Measurements from ENCODE around the gene LCN12.

LCN12 gene

DNA sequence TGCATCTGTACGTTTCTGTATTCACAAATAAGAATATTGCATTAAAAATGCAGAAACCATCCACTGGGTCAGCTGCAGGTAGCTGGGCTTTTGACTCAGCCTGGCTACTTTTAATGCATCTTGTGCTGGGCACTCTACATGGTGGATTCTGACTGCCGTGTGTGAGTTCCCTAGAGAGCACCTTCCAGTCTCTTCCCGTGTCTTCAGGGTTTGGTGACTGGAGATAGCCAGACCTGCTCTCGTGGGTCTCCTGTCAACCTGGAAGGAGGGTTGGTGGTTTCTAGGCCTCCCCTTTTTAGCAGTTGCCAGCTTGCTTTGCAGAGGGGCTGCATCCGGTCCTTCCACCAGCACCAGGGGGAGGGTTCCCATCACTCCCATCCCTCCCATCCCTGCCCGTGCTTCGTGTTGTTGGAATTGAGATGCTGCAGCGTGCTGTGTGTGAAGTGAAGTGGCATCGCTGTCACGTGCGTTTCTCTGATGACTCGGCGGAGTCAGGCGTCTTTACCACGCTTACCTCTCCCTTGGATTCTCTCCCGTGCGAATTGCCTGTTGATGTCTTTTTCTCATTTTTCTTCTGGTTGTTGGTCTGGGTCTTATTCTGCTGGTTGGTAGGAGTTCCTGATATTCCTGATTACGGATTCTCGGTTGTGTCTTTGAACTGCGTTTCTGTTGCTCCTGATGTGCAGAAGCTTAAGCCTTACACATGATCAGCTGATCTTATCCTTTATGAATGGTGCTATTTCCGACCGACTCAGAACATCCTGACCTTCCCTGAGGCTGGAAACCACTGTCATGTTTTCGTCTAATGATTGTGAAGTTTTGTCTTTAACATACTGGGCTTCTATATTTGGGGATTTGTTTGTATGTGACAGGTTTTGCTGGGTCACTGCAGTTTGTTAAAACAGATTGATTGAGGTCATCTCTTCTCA is 24.5 kb upstream of the LCN12 start:
- no peak for DNase-seq

DNA sequence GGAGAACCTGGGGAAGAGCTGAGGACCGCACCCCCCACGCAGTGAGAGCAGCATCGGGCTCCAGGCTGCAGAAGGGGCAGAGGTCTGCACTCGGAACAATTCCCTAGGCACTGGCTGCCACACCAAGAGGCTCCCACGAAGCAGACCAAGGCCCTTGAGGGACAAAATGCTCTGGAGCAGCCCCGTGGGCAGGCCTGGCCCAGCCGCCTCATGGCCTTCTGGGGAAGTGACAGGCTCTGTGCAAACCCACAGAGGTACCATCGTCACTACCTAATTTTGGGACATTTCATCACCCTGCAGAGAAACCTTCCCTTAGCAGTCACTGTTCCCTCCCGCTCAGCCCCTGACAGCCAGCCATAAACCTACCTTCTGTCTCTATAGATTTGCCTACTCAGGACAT is 23.5 kb upstream of the LCN12 start:
- DNase-seq = no peak

DNA sequence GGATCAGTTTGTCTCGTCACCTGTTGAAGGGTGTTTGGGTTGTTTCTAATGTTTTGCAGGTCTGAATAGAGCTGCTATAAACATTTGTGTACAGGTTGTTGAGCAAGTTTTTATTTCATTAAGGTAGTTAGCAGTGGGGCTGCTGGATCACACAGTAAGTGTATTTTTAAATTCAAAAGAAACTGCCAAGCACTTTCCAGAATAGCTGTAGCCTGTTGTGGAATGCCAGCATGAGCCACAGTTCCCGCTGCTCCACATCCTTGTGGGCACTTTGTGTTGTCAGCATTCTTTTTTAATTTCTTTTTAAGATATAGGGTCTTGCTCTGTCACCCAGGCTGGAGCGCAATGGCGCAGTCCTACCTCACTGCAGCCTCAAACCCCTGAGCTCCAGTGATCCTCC is 22.1 kb upstream of the LCN12 start:
- DNase-seq = no peak

DNA sequence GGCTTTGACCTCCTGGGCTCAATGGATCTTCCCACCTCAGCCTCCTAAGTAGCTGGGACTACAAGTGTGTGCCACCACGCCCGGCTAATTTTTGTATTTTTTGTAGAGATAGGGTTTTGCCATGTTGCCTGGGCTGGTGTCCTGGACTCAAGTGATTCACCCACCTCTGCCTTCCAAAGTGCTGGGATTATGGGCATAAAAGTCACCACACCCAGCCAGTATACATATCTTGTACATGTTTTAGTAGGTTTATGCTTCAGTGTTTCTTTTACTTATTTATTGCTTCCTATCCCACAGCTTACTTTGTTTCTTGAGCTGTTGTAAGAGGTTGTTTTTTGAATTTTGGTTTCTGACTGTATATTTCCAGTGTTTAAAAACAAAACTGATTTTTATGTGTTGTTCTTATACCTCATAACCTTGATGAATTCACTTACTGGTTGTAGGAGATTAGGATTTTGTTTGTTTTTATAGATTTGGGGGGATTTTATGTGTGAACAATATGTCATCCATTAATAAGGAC is 20.4 kb upstream of the LCN12 start:
- no peak for DNase-seq

DNA sequence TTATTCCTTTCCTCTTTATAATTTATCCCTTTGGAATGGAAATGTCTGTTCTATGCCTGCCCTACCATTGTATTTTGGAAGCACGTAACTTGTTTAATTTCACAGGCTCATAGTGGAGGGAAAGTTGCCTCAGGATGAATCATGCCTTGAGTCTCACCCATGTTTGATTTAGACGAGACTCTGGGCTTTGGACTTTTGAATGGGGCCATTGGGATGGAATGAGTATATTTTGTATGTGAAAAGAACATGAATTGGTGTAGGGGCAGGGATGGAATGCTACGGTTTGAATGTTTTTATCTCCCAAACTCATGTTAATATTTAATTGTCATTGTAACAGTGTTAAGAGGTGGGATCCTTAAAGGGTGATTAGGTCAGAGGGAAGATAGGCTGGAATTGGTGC is 17.8 kb upstream of the LCN12 start:
- DNase-seq = no peak

DNA sequence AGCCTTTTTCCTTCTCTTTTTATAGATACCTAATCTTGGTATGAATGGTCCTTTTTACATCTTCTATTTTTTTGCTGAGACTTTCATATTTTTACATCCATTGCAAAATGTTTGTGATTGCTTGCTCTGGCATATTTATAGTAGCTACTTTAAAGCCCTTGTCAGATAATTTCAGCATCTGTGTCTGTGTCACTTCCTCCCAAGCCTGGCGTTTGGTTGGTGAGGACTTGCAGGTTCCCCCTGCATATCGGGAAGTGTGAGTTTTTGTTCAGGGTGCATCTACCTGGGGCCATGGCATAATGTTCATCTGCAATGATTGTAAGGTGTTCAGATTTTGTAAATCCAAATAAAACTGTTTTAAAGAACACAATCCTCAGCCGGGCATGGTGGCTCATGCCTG is 16.4 kb upstream of the LCN12 start:
- no peak for DNase-seq

DNA sequence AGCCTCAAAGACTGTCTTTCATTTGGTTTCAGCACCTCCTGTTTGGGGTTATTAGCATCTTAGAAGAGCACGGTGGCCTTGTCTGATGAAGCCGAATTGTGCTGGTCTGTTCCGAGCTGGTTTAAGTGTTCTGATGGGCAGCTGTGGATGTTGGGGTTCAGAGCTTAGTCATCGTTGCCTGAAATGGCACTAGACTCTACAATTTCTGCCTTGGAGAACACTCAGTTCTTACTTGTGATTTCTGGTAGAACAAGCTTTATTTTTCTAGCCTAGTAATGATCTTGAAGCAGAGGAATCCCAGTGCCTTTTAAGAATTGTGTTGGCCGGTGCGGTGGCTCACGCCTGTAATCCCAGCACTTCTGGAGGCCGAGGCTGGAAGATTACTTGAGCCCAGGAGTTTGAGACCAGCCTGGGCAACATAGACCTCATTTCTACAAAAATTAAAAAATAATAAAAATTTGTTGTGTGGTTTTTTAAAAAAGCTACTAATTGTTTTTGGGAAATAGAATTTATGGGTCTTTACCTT is 15.4 kb upstream of the LCN12 start:
- DNase-seq = no peak

DNA sequence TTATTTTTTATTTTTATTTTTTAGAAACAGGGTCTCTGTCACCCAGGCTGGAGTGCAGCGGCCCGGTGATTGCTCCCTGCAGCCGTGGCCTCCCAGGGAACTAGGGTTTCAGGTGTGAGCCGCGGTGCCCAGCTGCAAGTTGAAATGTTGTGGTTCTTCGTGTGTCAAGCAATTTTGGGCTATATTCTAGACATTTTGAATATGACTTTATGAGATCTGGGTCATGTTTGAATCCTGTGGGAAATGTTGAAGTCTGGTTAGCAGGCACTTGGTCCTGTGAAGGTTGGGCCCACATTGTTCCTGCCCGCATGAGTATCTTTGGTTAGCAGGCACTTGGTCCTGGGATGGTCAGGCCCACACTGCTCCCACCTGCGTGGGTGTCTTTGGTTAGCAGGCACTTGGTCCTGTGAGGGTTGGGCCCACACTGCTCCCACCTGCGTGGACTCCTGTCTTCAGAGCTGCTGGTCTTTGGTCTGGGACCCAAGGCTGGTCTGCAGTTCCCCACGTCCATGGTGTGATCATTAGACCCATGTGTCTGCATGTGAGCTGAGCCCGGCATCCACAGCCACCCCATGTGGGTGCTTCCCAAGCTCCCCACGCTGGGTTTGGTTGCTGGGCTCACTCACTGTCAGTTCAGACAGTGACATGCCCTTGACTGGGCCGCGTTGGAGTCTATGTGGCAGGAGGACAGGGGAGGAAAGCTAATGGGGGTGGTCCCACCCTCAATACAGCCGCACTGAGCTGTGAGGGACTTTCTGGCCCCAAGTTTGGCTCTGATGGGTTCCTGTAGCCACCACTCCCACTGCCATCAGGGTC is 14.7 kb upstream of the LCN12 start:
- no peak for DNase-seq

DNA sequence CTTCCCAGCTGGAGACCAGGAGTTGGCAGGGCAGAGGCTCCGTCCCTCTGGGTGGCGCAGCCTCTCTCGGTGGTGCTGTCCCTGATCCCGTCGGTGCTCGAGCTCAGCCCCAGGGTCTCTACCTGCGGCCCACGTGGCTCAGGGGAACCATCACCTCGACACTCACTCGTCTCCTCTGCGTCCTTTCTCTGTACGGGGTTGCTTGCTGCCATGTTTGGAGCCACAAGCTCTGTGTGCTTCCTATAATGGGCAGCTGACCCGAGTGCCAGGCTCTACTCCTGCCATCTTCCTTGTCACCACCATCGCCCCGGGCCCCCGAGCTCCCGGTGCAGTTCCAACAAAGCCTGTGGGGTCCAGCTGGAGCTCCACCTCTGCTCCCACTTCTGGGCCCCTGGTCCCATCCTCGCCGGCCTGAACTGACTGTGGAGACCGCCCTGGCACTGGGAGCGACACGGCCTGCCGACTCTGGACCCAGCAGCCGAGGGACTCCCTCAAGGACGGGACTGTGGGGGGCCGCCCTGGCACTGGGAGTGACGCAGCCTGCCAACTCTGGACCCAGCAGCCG is 12.6 kb upstream of the LCN12 start:
- DNase-seq = no peak

DNA sequence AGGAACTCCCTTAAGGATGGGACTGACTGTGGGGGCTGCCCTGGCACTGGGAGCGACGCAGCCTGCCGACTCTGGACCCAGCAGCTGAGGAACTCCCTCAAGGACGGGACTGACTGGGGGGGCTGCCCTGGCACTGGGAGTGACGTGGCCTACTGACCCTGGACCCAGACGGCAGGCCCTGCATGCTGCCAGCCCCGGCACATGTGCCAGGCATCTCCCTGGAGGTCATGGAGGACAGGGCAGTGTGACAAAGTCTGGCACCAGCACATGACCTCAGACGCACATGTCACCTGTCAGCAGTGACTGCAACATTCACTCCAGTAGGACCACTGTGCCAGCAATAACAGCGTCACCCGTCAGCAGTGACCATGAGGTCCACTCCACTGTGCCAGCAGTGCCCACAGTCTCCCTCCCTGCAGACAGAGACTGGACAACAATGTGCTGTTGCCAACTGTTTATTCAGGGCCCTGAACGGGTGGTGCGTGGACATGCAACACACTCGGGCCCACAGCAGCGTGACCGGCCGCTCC is 12.0 kb upstream of the LCN12 start:
- DNase-seq = no peak

DNA sequence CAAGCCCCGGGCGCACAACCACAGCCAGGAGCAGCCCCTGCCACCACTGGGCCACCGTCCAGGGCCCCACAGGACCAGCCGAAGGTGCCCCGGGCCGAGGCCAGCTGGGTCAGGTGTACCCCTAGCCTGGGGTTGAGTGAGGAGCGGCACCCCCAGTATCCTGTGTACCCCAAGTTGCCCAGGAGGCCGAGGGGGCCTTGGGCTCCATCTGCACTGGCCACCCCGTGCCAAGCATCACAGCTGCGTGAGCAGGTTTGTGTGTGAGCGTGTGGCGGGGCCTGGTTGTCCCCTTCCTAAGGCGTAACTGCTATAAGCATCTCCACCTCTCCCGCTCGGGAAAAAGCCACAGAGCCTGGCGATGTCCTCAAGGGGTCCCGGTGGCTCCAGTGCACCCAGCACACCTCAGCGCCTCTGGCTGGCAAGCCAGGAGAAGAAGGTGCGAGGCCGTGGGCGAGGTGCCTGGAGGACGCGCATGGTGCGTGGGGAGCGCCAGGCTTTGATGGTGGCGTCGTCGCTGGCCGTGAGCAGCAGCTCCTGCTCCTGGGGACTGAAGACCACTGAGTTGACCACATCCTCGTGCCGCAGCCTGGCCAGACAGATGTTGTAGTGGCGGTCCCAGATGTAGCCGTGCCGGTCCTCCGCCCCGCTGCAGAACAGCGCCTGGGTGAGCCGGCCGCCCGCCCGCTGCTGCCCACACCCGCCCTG is 11.4 kb upstream of the LCN12 start:
- no peak for DNase-seq

DNA sequence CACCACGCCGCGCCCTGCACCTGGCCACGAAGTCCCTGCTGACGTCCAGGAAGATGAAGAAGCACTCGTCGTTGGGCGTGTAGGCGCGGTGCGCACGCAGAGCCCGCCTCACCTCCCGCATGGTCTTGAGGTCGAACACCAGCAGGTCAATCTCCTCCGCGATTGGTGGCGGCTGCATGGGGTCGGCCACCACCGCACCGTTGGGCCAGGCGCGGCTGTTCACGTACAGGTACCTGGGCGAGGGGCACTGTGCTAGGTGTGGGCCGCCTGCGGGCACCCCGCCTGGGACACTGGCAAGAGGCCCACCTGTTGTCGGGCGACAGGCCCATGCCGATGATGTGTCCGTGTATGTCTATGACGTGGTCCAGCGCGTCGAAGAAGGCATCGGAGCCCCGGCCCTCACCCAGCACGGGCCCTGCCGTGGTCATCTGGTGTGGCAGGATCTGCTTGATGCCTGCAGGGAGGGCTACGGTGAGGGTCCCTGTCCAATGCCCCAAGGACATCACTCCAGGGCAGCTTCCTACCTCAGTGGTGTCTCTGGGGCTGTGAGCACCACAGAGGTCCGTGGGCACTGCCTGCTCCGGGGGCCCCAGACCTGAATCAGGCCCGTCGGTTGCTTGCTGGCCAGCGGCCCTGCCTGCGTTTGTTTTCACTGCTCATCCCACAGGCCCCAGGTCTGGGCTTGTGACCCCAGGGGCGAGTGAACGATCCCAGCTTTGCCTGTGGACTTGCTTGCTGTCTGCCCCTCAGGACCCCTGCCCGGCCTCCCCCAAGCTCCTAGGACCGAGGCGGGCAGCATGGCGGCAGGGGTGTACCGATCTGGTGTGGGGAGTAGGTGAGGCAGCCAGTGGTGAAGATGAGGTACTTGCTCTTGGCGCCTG is 10.6 kb upstream of the LCN12 start:
- no peak for DNase-seq

DNA sequence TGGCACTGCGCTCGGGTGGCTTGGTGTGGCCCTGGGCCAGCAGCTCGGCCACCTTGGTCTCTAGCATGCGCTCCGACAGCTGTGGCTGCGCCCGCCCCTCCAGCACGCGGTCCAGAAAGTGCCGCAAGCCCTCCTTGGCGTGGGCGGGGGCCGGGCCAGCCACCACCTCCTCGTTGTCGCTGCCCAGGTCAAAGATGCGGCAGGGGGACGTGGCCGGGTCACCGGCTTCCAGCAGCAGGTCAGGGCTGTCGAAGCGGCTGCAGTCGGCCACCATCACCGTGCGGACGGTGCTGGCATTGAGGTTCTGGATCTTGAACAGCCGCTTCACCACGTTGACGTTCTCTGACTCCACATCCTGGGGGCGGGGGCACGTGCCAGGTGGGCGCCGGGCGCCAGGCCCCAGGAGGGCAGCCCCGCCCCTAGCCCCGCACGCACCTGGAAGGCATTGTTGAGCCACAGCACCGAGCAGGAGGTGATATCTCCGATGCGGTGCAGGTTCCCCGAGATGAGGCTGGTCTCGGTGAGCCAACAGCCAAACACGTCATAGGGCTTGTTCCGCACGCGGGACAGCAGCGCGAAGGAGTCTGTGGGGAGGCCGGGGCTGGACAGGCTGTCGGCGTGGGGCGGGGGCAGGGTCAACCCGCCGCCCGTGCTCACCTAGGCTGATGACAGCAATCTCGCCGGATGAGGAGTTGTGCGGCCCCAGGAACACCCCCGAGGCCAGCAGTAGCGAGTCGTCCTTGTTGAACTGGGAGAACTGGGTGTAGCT is 9.8 kb upstream of the LCN12 start:
- no peak for DNase-seq

DNA sequence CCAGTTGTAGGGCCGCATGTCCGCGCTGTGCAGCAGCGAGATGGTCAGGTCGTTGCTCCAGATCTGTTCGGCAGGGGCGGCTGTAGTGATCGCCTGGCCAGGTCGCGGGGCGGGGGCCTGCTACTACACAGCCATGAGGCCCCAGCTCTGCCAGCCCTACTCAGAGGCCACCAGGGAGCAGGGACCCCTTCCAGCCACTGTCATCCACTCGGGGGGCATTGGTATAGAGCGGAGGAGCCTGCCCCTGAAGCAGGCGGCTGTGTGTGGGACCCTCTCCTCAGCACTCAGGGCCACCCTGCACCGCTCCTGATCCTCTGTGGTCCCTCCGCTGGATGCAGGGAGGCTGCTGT is 9.2 kb upstream of the LCN12 start:
- no peak for DNase-seq

DNA sequence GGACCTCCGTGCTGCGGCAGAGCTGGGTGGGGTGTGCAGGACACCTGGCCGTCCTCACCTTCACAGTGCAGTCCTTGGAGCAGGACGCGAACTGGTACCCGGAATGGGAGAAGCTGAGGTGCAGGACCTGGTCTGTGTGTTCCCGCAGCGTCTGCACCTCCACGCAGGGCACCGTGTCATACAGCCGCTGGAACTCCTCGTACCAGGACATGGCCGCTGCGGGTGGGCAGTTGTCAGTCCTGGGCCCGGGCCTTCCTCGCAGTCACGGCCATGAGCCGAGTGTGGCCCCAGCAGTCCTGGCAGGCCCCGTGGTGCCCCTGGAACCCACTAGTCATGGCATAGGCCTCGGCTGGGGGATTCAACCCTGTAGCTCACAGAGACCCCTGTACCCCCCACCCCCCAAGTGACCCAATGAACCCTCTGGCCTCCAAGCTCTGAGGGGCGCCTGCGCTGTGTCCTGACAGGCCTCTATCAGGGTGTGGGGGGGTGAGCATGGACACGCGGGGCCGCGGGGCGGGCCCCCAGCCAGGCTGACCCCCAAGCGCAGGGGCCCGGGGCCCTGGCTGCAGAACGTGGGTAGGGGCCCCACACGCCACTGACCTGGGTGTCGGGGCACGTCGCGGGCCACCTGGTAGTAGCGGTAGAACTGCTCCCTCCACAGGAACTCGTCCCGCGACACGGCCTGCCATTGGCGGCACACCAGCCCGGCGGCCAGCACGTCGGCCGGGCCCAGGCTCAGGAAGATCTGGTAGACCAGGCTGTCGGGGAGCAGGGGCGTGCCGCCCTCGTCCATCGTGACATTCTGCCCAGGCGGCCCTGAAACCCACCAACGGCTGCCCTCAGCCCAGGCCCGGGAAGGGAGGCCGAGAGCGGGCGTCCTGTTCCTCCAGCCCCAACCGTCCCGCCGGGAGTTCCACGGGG is 8.5 kb upstream of the LCN12 start:
- DNase-seq = no peak

DNA sequence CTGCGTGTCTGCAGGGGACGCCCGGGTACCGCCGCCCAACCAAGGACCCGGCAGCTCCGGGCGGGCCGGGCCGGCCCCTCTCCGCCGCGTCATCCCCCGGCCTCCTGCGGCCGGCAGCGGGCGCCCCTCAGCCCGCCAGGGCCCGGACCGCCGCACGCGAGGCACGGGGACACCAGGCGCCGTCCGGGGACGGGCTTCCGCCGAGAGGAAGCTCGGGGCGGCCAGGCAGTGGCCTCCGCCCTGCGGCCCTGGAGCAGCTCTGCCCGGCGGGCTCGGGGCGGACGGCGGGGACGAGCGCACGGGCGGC is 7.9 kb upstream of the LCN12 start:
- DNase-seq = no peak

DNA sequence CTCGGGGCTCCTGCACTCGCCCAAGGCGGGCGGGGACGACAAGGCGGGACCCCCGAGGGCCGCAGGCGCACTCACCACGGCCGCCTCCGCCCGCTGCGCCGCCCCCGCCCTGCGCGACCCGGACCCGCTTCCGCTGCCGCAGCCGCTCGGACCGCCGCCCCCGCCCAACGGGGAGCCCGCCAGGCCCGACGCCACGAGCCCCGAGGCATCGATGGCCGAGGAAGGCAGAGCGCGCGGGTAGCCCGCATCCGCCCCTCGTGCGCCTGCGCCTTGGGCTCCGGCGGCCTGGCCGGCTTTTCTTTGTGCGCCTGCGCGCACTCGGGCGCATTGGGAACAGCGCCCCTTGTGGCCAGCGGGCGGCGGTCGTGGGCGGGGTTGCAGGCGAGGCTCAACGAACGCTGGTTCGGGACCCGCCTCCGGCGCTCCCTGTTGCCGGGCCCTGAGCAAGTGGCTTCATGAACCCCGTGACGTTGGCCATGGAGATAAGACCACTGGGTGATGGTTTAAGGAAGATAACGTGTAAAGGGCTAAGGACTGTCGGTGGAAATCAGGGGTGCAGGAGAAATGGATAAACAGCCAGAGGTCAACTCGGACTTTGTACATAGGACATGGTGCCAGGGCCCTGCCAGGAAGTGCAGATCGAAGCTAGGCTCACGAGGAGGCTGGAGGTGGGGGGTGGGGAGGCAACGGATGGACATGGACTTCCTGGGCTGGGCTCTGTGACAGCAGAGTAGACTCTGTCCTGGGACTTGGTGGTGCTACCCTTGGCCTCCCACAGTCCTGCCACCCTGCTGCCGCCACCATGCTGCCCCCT is 7.3 kb upstream of the LCN12 start, which contains the start of the genes C8G and FBXW5:
TSS of gene C8G (plus strand) at position 725 of the 814 bp plus-strand sequence. CDS start at position 803, 78 bp downstream.
TSS of gene FBXW5 (minus strand) at position 220 of the 814 bp plus-strand sequence. CDS start 655 bp downstream, outside the sequence.
- DNase-seq = peak; percentile 90

Data from activated CD4-positive, alpha-beta T cell treated with anti-CD3 and anti-CD28 coated beads, Interleukin-2, amount 50 U/mL, for 1 hour (primary cell).